ENCODE results near the gene RASD1.
"Not testable (repeated sequence)": the region's sequence is repeated elsewhere in the genome, so short reads cannot be mapped to it uniquely, and the experiment has no call there.

GRCh38 chr17:17465878-17466277 lies 30.3 kb downstream of the RASD1 start:
- not testable (repeated sequence) for TF ChIP-seq CTCF (IDR thresholded peaks at IDR 0.05 in 8 of 11, conservative IDR thresholded peaks at IDR 0.05 in 3 of 11); POLR2AphosphoS5 (IDR thresholded peaks at IDR 0.05)

Measured in spleen (tissue), 7 donors.